ENCODE results near the gene NT5DC1. TPM values are rescaled to one million over a fixed set of nuclear protein-coding genes. Genes with fewer than 3 reads are reported as not detected.
A peak's percentile ranks its signal among the peaks of the same experiment; 100 is the strongest.
"Not testable (repeated sequence)": the region's sequence is repeated elsewhere in the genome, so short reads cannot be mapped to it uniquely, and the experiment has no call there.

The NT5DC1 gene
- polyA plus RNA-seq, 4 donors, result 18.4 to 59.5 (median 24.7) TPM

DNA sequence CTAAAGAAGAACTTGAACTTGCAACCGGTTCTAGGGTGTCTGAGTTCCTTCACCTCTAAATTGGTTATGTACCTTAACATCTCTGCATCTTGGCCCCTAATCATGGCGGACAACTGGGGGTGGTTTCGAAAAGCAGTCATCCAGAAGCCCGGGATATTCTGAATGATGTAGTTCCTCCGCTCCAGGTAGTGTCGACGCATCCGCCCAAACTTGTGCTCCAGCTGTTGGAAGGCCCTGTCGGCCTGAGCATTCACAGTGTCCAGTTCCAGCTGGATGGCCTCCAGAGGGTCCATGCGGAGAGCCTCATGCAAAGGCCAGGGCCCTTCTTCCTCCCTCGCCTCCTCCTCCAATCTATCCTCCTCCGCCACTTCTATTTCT is 178.2 kb downstream of the NT5DC1 start:
- Histone ChIP-seq H3K27ac (ENCODE audit: low read depth in 1 of 3, low read length in 2 of 3) (peak overlapping the region; percentile 93 to 99 (median 98)), H3K36me3 (ENCODE audit: control insufficient read depth in 3 of 3, insufficient read depth in 2 of 3, low read depth in 1 of 3, low read length in 3 of 3) (peaks cover 2 to 21% (median 4%) of the 10 kb centered on the region in 3 donors), H3K4me1 (ENCODE audit: control insufficient read depth in 3 of 3, insufficient read depth in 2 of 3, low read depth in 1 of 3, low read length in 2 of 3) (peaks cover 4 to 18% (median 13%) of the 10 kb centered on the region in 3 donors), H3K27me3 (ENCODE audit: control insufficient read depth in 3 of 3, insufficient read depth in 3 of 3, low read length in 3 of 3) (no peaks in the 10 kb centered on the region), H3K4me3 (ENCODE audit: low read depth in 1 of 3, low read length in 3 of 3) (peak overlapping the region; percentile 78 to 95 (median 82)), H3K9me3 (ENCODE audit: control insufficient read depth in 2 of 2, insufficient read depth in 1 of 2, low read depth in 1 of 2, low read length in 1 of 2) (no peaks in the 10 kb centered on the region)
- FAIRE-seq (no peak), DNase-seq (no peak)
- WGBS, 3 donors, result 2 to 9% (median 5%) methylated on average over 11 to 12 of the region's 12 CpGs

DNA sequence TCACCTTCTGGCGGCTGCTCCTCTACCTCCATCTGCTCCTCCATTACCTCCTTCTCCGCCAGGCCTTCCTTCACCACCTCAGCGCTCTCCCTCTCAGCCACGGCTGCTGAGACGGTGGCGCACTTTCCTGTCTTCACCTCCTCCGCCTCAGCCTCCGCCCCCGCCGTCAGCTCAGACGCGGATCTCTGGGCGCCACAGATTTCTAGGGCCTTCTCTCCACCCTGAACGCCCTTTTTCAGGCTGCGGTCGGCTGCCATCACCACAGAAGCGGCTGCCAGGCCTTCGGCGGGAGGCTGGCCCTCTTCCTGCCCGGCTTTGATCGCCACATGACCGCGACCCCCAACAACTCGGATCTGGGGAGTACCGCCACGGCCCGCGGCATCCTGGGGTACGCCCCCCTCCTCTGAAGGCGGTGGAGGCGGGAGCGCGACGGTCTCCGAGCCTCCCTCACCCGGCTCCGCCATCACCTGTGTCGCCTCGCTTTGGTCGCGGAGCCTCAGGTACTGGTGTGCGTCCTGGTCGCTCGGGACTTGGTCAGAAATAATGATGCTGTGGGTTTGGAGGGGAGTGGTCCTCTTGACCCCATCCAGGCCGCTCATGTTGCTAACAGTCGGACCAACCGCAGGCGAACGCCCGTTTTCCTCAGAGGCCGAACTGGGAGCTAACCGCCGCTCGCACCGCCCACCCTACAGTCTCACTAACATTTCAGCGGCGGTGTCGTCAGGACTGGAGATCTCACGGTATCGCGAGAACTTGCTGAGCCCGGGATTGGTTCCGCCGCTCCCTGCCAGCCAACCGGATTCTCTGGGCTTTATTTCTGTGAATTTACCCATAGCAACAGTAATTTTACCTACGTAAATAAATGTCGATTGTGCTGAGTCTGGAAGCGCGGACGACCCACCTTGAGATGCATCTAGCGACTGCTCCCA is 178.8 kb downstream of the NT5DC1 start, which contains the start of gene TSPYL1:
Gene TSPYL1 (minus strand): TSS at position 699 of the 929 bp plus-strand sequence. CDS start 100 bp downstream, at position 599.
- DNase-seq (peak; percentile 98), FAIRE-seq (no peak)
- no peaks in the 10 kb centered on the region for H3K27me3 ChIP-seq (ENCODE audit: control insufficient read depth in 3 of 3, insufficient read depth in 3 of 3, low read length in 3 of 3)
- H3K4me3 ChIP-seq (ENCODE audit: low read depth in 1 of 3, low read length in 3 of 3), result peak within 1 kb of the TSS; percentile 78 to 95 (median 82)
- H3K36me3 ChIP-seq (ENCODE audit: control insufficient read depth in 3 of 3, insufficient read depth in 2 of 3, low read depth in 1 of 3, low read length in 3 of 3), result peaks cover 0 to 14% (median 0%) of the 10 kb centered on the region in 3 donors
- peak within 1 kb of the TSS; percentile 93 to 99 (median 98) for H3K27ac ChIP-seq (ENCODE audit: low read depth in 1 of 3, low read length in 2 of 3)
- no peaks in the 10 kb centered on the region for H3K9me3 ChIP-seq (ENCODE audit: control insufficient read depth in 2 of 2, insufficient read depth in 1 of 2, low read depth in 1 of 2, low read length in 1 of 2)
- H3K4me1 ChIP-seq (ENCODE audit: control insufficient read depth in 3 of 3, insufficient read depth in 2 of 3, low read depth in 1 of 3, low read length in 2 of 3), result peaks cover 4 to 18% (median 13%) of the 10 kb centered on the region in 3 donors
- WGBS, 3 donors, result 1% methylated on average over 66 to 71 of the region's 71 CpGs

DNA sequence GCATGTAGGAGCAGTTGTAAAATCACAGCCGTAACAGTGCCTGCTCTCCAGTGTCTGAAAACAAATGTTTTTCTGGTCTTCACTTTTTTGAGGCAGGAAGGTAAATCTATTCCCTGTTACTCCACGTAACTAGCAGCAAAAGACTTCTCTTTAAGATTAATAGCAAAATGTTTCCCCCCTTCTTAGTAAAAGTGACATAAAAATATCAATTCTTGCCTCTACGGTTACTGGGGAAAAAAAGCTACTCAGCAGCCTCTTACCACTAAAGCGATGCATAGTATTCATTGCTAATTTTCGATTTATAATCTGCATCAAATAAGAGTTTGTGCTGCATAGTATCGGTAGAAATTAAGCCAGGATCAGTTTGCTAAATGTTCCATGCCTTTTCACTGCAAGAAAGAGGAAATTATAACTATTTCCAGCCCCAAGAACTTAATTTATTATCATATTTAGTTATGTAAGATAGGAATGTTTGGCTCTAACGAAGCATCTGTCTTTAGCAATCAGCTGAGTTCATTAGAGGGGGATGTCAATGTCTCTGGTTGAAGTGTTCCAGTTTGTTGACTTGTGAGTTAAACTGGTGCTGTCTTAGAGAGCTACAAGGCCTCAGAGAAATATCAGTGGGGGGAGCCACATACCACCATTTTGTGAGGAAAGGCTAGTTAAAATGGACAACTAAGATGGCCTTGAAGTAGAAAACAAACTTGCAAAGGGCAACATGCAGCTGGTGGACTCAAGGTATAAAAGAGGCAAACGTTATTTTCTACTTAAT is 179.7 kb downstream of the NT5DC1 start:
- Histone ChIP-seq H3K36me3 (ENCODE audit: control insufficient read depth in 3 of 3, insufficient read depth in 2 of 3, low read depth in 1 of 3, low read length in 3 of 3) (peaks cover 0 to 13% (median 0%) of the 10 kb centered on the region in 3 donors), H3K27me3 (ENCODE audit: control insufficient read depth in 3 of 3, insufficient read depth in 3 of 3, low read length in 3 of 3) (no peaks in the 10 kb centered on the region), H3K4me3 (ENCODE audit: low read depth in 1 of 3, low read length in 3 of 3) (peak overlapping the region; percentile 78 to 95 (median 82)), H3K4me1 (ENCODE audit: control insufficient read depth in 3 of 3, insufficient read depth in 2 of 3, low read depth in 1 of 3, low read length in 2 of 3) (peaks cover 4 to 18% (median 13%) of the 10 kb centered on the region in 3 donors), H3K27ac (ENCODE audit: low read depth in 1 of 3, low read length in 2 of 3) (peak overlapping the region; percentile 58 to 98 (median 93)), H3K9me3 (ENCODE audit: control insufficient read depth in 2 of 2, insufficient read depth in 1 of 2, low read depth in 1 of 2, low read length in 1 of 2) (no peaks in the 10 kb centered on the region)
- 1 to 11% (median 6%) methylated on average over 8 of the region's 8 CpGs for WGBS, 3 donors
- DNase-seq, result peak in 1 of 2 donors; percentile 50
- no peak for FAIRE-seq

DNA sequence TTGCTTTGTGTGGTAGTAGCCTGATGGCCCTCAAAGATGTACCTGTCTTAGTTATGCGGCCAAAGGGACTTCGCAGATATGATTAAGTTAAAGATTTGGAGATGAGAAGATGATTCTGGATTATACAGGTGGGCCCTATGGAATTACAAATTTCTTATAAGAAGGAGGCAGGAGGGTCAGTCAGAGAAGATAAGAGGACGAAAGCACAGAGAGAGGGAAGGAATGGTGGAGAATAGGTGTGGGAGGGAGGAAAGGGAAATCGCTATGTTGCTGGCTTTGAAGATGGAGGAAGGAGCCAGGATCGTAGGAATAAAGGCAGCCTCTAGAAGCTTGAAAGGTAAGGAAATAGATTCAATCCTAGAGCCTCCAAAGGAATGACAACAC is 180.3 kb downstream of the NT5DC1 start:
- DNase-seq (peak in 1 of 2 donors; percentile 18), FAIRE-seq (no peak)
- Histone ChIP-seq H3K27me3 (ENCODE audit: control insufficient read depth in 3 of 3, insufficient read depth in 3 of 3, low read length in 3 of 3) (no peaks in the 10 kb centered on the region), H3K9me3 (ENCODE audit: control insufficient read depth in 2 of 2, insufficient read depth in 1 of 2, low read depth in 1 of 2, low read length in 1 of 2) (no peaks in the 10 kb centered on the region), H3K4me3 (ENCODE audit: low read depth in 1 of 3, low read length in 3 of 3) (no peak overlapping the region), H3K4me1 (ENCODE audit: control insufficient read depth in 3 of 3, insufficient read depth in 2 of 3, low read depth in 1 of 3, low read length in 2 of 3) (peaks cover 4 to 16% (median 13%) of the 10 kb centered on the region in 3 donors), H3K27ac (ENCODE audit: low read depth in 1 of 3, low read length in 2 of 3) (peak overlapping the region in 1 of 3 donors; percentile 93), H3K36me3 (ENCODE audit: control insufficient read depth in 3 of 3, insufficient read depth in 2 of 3, low read depth in 1 of 3, low read length in 3 of 3) (peaks cover 0 to 10% (median 0%) of the 10 kb centered on the region in 3 donors)
- 87 to 94% (median 94%) methylated on average over 5 of the region's 5 CpGs for WGBS, 3 donors

DNA sequence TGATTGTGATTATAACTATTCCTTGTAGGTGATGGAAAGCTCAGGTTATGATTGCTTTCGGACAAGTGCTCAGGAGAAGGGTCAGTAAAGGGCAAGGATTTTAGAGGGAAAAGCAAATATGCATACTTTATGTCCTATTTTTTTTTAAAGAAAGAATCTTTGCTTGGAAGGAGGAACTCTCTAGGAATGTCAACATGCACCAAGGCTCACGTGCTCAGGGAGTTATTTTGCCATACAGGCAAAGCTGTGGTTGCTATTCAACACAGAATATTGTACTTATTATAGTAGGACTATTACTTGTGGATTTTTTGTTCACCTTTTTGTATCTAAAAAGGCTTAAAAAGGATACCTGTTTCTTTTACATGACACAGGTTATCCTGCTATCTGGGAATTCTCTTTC is 182.0 kb downstream of the NT5DC1 start:
- peaks cover 4 to 16% (median 5%) of the 10 kb centered on the region in 3 donors for H3K4me1 ChIP-seq (ENCODE audit: control insufficient read depth in 3 of 3, insufficient read depth in 2 of 3, low read depth in 1 of 3, low read length in 2 of 3)
- H3K36me3 ChIP-seq (ENCODE audit: control insufficient read depth in 3 of 3, insufficient read depth in 2 of 3, low read depth in 1 of 3, low read length in 3 of 3), result peaks cover 0 to 10% (median 0%) of the 10 kb centered on the region in 3 donors
- FAIRE-seq (no peak), DNase-seq (no peak)
- H3K4me3 ChIP-seq (ENCODE audit: low read depth in 1 of 3, low read length in 3 of 3), result no peak overlapping the region
- no peaks in the 10 kb centered on the region for H3K9me3 ChIP-seq (ENCODE audit: control insufficient read depth in 2 of 2, insufficient read depth in 1 of 2, low read depth in 1 of 2, low read length in 1 of 2)
- H3K27me3 ChIP-seq (ENCODE audit: control insufficient read depth in 3 of 3, insufficient read depth in 3 of 3, low read length in 3 of 3), result no peaks in the 10 kb centered on the region
- WGBS, 3 donors, result 81 to 88% (median 83%) methylated on average over 2 of the region's 2 CpGs
- no peak overlapping the region for H3K27ac ChIP-seq (ENCODE audit: low read depth in 1 of 3, low read length in 2 of 3)

DNA sequence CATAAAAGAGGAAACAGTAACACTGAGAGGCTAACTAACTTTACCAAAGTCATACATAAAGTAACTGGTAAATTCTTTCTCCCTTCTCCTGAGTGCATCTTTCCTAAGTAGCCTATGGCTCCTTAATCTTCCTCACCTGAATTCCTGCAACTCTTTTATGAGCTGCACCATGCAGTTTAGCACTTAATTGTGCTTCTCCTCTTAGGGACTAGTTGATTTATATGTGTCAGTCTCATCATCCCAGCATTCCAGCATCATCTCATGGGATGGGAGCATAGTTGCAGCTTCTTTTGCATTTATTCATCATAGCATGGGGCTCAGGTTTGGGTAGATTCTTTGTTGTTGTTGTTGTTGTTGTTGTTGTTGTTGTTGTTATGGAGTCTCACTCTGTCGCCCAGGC is 182.5 kb downstream of the NT5DC1 start:
- WGBS, 3 donors, result 71 to 86% (median 80%) methylated on average over 1 of the region's 1 CpG
- Histone ChIP-seq H3K27me3 (ENCODE audit: control insufficient read depth in 3 of 3, insufficient read depth in 3 of 3, low read length in 3 of 3) (no peaks in the 10 kb centered on the region), H3K36me3 (ENCODE audit: control insufficient read depth in 3 of 3, insufficient read depth in 2 of 3, low read depth in 1 of 3, low read length in 3 of 3) (peaks cover 0 to 7% (median 0%) of the 10 kb centered on the region in 3 donors), H3K9me3 (ENCODE audit: control insufficient read depth in 2 of 2, insufficient read depth in 1 of 2, low read depth in 1 of 2, low read length in 1 of 2) (no peaks in the 10 kb centered on the region), H3K4me1 (ENCODE audit: control insufficient read depth in 3 of 3, insufficient read depth in 2 of 3, low read depth in 1 of 3, low read length in 2 of 3) (peaks cover 1 to 13% (median 4%) of the 10 kb centered on the region in 3 donors), H3K27ac (ENCODE audit: low read depth in 1 of 3, low read length in 2 of 3) (no peak overlapping the region), H3K4me3 (ENCODE audit: low read depth in 1 of 3, low read length in 3 of 3) (no peak overlapping the region)
- FAIRE-seq, result no peak
- DNase-seq, result no peak

DNA sequence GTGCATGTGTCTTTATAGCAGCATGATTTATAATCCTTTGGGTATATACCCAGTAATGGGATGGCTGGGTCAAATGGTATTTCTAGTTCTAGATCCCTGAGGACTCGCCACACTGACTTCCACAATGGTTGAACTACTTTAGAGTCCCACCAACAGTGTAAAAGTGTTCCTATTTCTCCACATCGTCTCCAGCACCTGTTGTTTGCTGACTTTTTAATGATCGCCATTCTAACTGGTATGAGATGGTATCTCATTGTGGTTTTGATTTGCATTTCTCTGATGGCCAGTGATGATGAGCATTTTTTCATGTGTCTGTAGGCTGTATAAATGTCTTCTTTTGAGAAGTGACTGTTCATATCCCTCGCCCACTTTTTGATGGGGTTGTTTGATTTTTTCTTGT is 184.3 kb downstream of the NT5DC1 start:
- not testable (repeated sequence) for FAIRE-seq; H3K4me1 ChIP-seq (ENCODE audit: control insufficient read depth in 3 of 3, insufficient read depth in 2 of 3, low read depth in 1 of 3, low read length in 2 of 3); H3K27ac ChIP-seq (ENCODE audit: low read depth in 1 of 3, low read length in 2 of 3); DNase-seq; H3K36me3 ChIP-seq (ENCODE audit: control insufficient read depth in 3 of 3, insufficient read depth in 2 of 3, low read depth in 1 of 3, low read length in 3 of 3); H3K4me3 ChIP-seq (ENCODE audit: low read depth in 1 of 3, low read length in 3 of 3); H3K27me3 ChIP-seq (ENCODE audit: control insufficient read depth in 3 of 3, insufficient read depth in 3 of 3, low read length in 3 of 3); H3K9me3 ChIP-seq (ENCODE audit: control insufficient read depth in 2 of 2, insufficient read depth in 1 of 2, low read depth in 1 of 2, low read length in 1 of 2)
- WGBS, 3 donors, result 86 to 94% (median 89%) methylated on average over 4 of the region's 4 CpGs

DNA sequence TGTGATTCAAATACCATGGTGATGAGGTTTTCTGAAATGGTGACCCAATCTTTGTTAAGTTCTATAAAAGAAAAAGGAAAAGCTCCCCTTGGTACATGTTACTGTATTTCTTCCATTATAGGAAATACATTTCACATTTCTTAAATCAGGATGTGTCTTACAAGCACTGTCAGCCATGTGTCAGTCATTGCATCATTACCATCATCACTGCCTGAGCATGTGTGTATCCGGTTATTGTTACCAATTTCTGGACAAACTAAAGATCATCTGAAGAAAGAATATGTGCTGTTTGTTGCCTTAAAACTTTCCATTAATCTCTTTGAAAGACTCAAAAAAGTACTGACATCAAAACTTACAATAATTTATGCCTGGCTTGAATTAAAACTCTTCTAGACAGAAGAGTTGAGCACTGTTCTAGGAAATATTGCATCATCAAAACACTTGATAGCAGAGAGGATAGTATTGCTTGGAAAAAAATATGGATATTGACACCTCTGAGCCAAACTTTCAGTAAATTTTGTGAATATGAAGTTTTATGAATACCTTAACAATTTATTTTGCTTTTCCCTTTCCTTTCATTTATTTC is 186.2 kb downstream of the NT5DC1 start:
- FAIRE-seq, result no peak

More for the DNA sequence above, 186.2 kb downstream of the NT5DC1 start:
- no peak for DNase-seq
- Histone ChIP-seq H3K27ac (ENCODE audit: low read depth in 1 of 3, low read length in 2 of 3) (no peak overlapping the region), H3K9me3 (ENCODE audit: control insufficient read depth in 2 of 2, insufficient read depth in 1 of 2, low read depth in 1 of 2, low read length in 1 of 2) (no peaks in the 10 kb centered on the region), H3K4me1 (ENCODE audit: control insufficient read depth in 3 of 3, insufficient read depth in 2 of 3, low read depth in 1 of 3, low read length in 2 of 3) (no peaks in the 10 kb centered on the region), H3K36me3 (ENCODE audit: control insufficient read depth in 3 of 3, insufficient read depth in 2 of 3, low read depth in 1 of 3, low read length in 3 of 3) (no peaks in the 10 kb centered on the region), H3K4me3 (ENCODE audit: low read depth in 1 of 3, low read length in 3 of 3) (no peak overlapping the region), H3K27me3 (ENCODE audit: control insufficient read depth in 3 of 3, insufficient read depth in 3 of 3, low read length in 3 of 3) (no peaks in the 10 kb centered on the region)
- WGBS, 3 donors, result 81 to 97% (median 86%) methylated on average over 1 of the region's 1 CpG
